Measurements from ENCODE around the gene PLLP. TPM values are rescaled to one million over a fixed set of nuclear protein-coding genes. Genes with fewer than 3 reads are reported as not detected.

The PLLP gene
- total RNA-seq, 1 donor from 2014 or later: 1.1 TPM

GRCh38 chr16:57223057-57223456 lies 61.4 kb downstream of the PLLP start:
- Mint-ChIP-seq H3K27ac (no peak overlapping the region), H3K4me3 (no peak overlapping the region), H3K36me3 (peaks cover 45% of the 10 kb centered on the region)

GRCh38 chr16:57216968-57217367 lies 67.5 kb downstream of the PLLP start:
- Mint-ChIP-seq H3K27ac (no peak overlapping the region), H3K36me3 (peaks cover 71% of the 10 kb centered on the region), H3K27me3 (ENCODE audit: low read depth) (no peaks in the 10 kb centered on the region), H3K4me1 (no peaks in the 10 kb centered on the region), H3K4me3 (no peak overlapping the region), H3K9me3 (peaks cover 29% of the 10 kb centered on the region)
- TF ChIP-seq CTCF (IDR thresholded peaks at IDR 0.05; ENCODE audit: unreplicated experiment): no peak
- no peak for DNase-seq (ENCODE audit: low spot score in 2 of 2, unreplicated experiment in 2 of 2)

More at GRCh38 chr16:57223057-57223456, 61.4 kb downstream of the PLLP start:
- Mint-ChIP-seq H3K9me3 (peaks cover 17% of the 10 kb centered on the region), H3K27me3 (ENCODE audit: low read depth) (no peaks in the 10 kb centered on the region), H3K4me1 (peaks cover 9% of the 10 kb centered on the region)
- no peak for DNase-seq (ENCODE audit: low spot score in 2 of 2, unreplicated experiment in 2 of 2)
- TF ChIP-seq CTCF (IDR thresholded peaks at IDR 0.05; ENCODE audit: unreplicated experiment): no peak

- peaks cover 59% of the 10 kb centered on the region for H3K36me3 Mint-ChIP-seq
- H3K4me3 Mint-ChIP-seq: no peak overlapping the region
Measured at GRCh38 chr16:57213462-57213861, 71.0 kb downstream of the PLLP start.

GRCh38 chr16:57209780-57210179 lies 74.7 kb downstream of the PLLP start:
- no peaks in the 10 kb centered on the region for H3K27me3 Mint-ChIP-seq (ENCODE audit: low read depth)
- H3K9me3 Mint-ChIP-seq: no peaks in the 10 kb centered on the region
- H3K4me3 Mint-ChIP-seq: no peak overlapping the region
- TF ChIP-seq CTCF (IDR thresholded peaks at IDR 0.05; ENCODE audit: unreplicated experiment): no peak
- no peak overlapping the region for H3K27ac Mint-ChIP-seq
- no peak for DNase-seq (ENCODE audit: low spot score in 2 of 2, unreplicated experiment in 2 of 2)
- no peaks in the 10 kb centered on the region for H3K4me1 Mint-ChIP-seq
- peaks cover 44% of the 10 kb centered on the region for H3K36me3 Mint-ChIP-seq

More at GRCh38 chr16:57213462-57213861, 71.0 kb downstream of the PLLP start:
- H3K9me3 Mint-ChIP-seq: peaks cover 14% of the 10 kb centered on the region
- no peak for TF ChIP-seq CTCF (IDR thresholded peaks at IDR 0.05; ENCODE audit: unreplicated experiment)
- DNase-seq (ENCODE audit: low spot score in 2 of 2, unreplicated experiment in 2 of 2): no peak
- no peaks in the 10 kb centered on the region for H3K27me3 Mint-ChIP-seq (ENCODE audit: low read depth)
- no peak overlapping the region for H3K27ac Mint-ChIP-seq
- no peaks in the 10 kb centered on the region for H3K4me1 Mint-ChIP-seq

DNA sequence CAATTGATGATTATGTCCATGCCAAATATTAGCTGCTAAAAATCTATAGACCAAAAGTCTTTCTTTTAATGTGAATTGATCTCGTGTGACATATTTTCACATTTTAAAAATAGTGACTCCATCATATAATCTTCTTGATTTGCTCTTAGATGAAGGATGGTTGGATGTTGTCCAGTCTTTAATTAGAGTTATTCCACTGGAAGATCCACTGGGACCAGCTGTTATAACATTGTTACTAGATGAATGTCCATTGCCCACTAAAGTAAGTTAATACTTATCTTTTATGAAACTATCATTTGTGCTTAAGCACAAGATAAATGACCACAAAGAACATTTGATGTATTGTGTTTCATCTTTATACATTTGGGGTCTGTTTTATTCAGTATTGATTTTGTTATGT lies 75.5 kb downstream of the PLLP start:
- H3K36me3 Mint-ChIP-seq: peaks cover 38% of the 10 kb centered on the region
- no peaks in the 10 kb centered on the region for H3K9me3 Mint-ChIP-seq
- no peak for DNase-seq (ENCODE audit: low spot score in 2 of 2, unreplicated experiment in 2 of 2)
- TF ChIP-seq CTCF (IDR thresholded peaks at IDR 0.05; ENCODE audit: unreplicated experiment): no peak
- no peaks in the 10 kb centered on the region for H3K27me3 Mint-ChIP-seq (ENCODE audit: low read depth)
- no peak overlapping the region for H3K4me3 Mint-ChIP-seq
- H3K4me1 Mint-ChIP-seq: no peaks in the 10 kb centered on the region
- no peak overlapping the region for H3K27ac Mint-ChIP-seq

Other genes with a start within 250 kb of the PLLP start
- 35.4 to 38.4 TPM (median 36.4 TPM) in 3 replicates for gene CPNE2, start 192.1 kb downstream of the PLLP start, total RNA-seq
- gene PSME3IP1, start 98.6 kb downstream of the PLLP start, total RNA-seq: 105 to 112 TPM (median 107 TPM) in 3 replicates
- 43.8 to 50.7 TPM (median 44.0 TPM) in 3 replicates for gene RSPRY1, start 98.3 kb downstream of the PLLP start, total RNA-seq
- gene ARL2BP, start 39.4 kb downstream of the PLLP start, total RNA-seq: 34.4 to 38.2 TPM (median 35.9 TPM) in 3 replicates
- not detected in 3 replicates for gene CCL22, start 74.1 kb upstream of the PLLP start, total RNA-seq
- 2.3 to 3.1 TPM (median 2.5 TPM) in 3 replicates for gene CX3CL1, start 87.8 kb upstream of the PLLP start, total RNA-seq
- not detected in 3 replicates for gene CCL17, start 120.1 kb upstream of the PLLP start, total RNA-seq
- gene CIAPIN1, start 162.7 kb upstream of the PLLP start, total RNA-seq: 57.5 to 62.9 TPM (median 59.0 TPM) in 3 replicates
- gene COQ9, start 162.8 kb upstream of the PLLP start, total RNA-seq: 43.5 to 48.3 TPM (median 47.4 TPM) in 3 replicates
- gene POLR2C, start 178.0 kb upstream of the PLLP start, total RNA-seq: 62.1 to 69.1 TPM (median 65.0 TPM) in 3 replicates
- gene DOK4, start 201.8 kb upstream of the PLLP start, total RNA-seq: 79.0 to 83.6 TPM (median 83.6 TPM) in 3 replicates